SU-DHL-6 (cell line): ENCODE data around the gene SMTN.

Source experiments
- H2AFZ ChIP-seq: fragments of 200-600 bp; sonication (generic); 2 replicates; pipeline ENCODE4 v1.6.1; 2014; ENCODE audit warnings: low read depth, mild to moderate bottlenecking, moderate library complexity, mixed read lengths, antibody characterized with exemption, low read length; ENCODE audit not compliant: severe bottlenecking
- H3F3A ChIP-seq: fragments of 200-600 bp; shearing (Covaris generic); 2 replicates; pipeline ENCODE4 v1.6.0; 2016; ENCODE audit warnings: antibody characterized with exemption, mild to moderate bottlenecking; ENCODE audit not compliant: insufficient read depth
- H3K27ac ChIP-seq: fragments of 200-600 bp; sonication (generic); 2 replicates; pipeline ENCODE4 v1.5.1; 2016; ENCODE audit warnings: low read depth, mild to moderate bottlenecking, low read length, moderate library complexity, mixed read lengths
- H3K27me3 ChIP-seq: fragments of 200-600 bp; sonication (generic), shearing (Covaris generic); 2 replicates; pipeline ENCODE4 v1.6.0; 2014; ENCODE audit warnings: mild to moderate bottlenecking, low read length
- H3K36me3 ChIP-seq: fragments of 200-600 bp; sonication (generic); 2 replicates; pipeline ENCODE4 v1.6.1; 2014; ENCODE audit warnings: mild to moderate bottlenecking, low read length, mixed read lengths
- H3K4me2 ChIP-seq: fragments of 300-600, 200-600 bp; shearing (Covaris generic), sonication (generic); 2 replicates; pipeline ENCODE4 v1.6.0; 2014; ENCODE audit warnings: low read length, low read depth, mild to moderate bottlenecking; ENCODE audit not compliant: poor library complexity, severe bottlenecking
- H3K4me3 ChIP-seq: fragments of 200-600 bp; sonication (generic); 2 replicates; pipeline ENCODE4 v1.5.1; 2014; ENCODE audit warnings: antibody characterized with exemption, low read length, mild to moderate bottlenecking, mixed read lengths; ENCODE audit not compliant: insufficient read depth, poor library complexity, severe bottlenecking
- H3K79me2 ChIP-seq: fragments of 200-600 bp; sonication (generic); 2 replicates; pipeline ENCODE4 v1.6.1; 2014; ENCODE audit warnings: mild to moderate bottlenecking, low read length, moderate library complexity; ENCODE audit not compliant: insufficient read depth
- H3K9ac ChIP-seq: fragments of 200-600 bp; sonication (generic); 2 replicates; pipeline ENCODE4 v1.7.0; 2014; ENCODE audit warnings: mild to moderate bottlenecking, low read length
- H3K9me2 ChIP-seq: fragments of 200-600 bp; sonication (generic); replicated peaks from 2 replicates; pipeline ENCODE4 v1.6.1; 2014; ENCODE audit warnings: low read length; ENCODE audit not compliant: insufficient read depth
- H3K9me3 ChIP-seq: fragments of 200-600 bp; sonication (generic); 2 replicates; pipeline ENCODE4 v1.6.1; 2014; ENCODE audit warnings: low read length, mixed read lengths; ENCODE audit not compliant: insufficient read depth
- H4K20me1 ChIP-seq: fragments of 200-600 bp; sonication (generic); 2 replicates; pipeline ENCODE4 v1.6.1; 2014; ENCODE audit warnings: low read depth, mild to moderate bottlenecking, antibody characterized with exemption, low read length, moderate library complexity, mixed read lengths
- CTCF ChIP-seq: fragments of 200-600 bp; sonication (generic); IDR thresholded peaks from one replicate; pipeline ENCODE4 v1.5.1; 2017; ENCODE audit warnings: antibody characterized with exemption, mild to moderate bottlenecking, low read length, moderate library complexity; ENCODE audit not compliant: insufficient read depth, poor library complexity, severe bottlenecking
- EZH2phosphoT487 ChIP-seq: fragments of 200-600 bp; sonication (generic), shearing (Covaris generic); conservative IDR thresholded peaks from 2 replicates; pipeline ENCODE4 v1.6.1; 2018; ENCODE audit warnings: mild to moderate bottlenecking, antibody characterized with exemption, low read length, moderate library complexity, mixed read lengths

SMTN gene

GRCh38 chr22:31091106-31091975 lies 10.2 kb downstream of the SMTN start:
- no peaks in the 10 kb centered on the region for H3K9me3 ChIP-seq
- no peaks in the 10 kb centered on the region for H4K20me1 ChIP-seq
- H3K79me2 ChIP-seq = no peaks in the 10 kb centered on the region
- no peak overlapping the region for H2AFZ ChIP-seq
- TF ChIP-seq CTCF (no peak), EZH2phosphoT487 (no peak)
- no peak overlapping the region for H3K27ac ChIP-seq
- no peak overlapping the region for H3K4me2 ChIP-seq
- no peak overlapping the region for H3K9ac ChIP-seq
- H3K9me2 ChIP-seq = no peaks in the 10 kb centered on the region
- H3K36me3 ChIP-seq = no peaks in the 10 kb centered on the region
- no peak overlapping the region for H3K4me3 ChIP-seq
- no peaks in the 10 kb centered on the region for H3K27me3 ChIP-seq
- H3F3A ChIP-seq = no peaks in the 10 kb centered on the region; the same call in 1 of the 2 replicates

GRCh38 chr22:31092161-31092560 lies 11.0 kb downstream of the SMTN start:
- no peak overlapping the region for H3K9ac ChIP-seq
- H3K4me3 ChIP-seq = no peak overlapping the region
- H3K9me3 ChIP-seq = no peaks in the 10 kb centered on the region
- no peak overlapping the region for H2AFZ ChIP-seq
- H3K36me3 ChIP-seq = no peaks in the 10 kb centered on the region
- H3K9me2 ChIP-seq = no peaks in the 10 kb centered on the region
- H3K4me2 ChIP-seq = no peak overlapping the region
- TF ChIP-seq CTCF (no peak), EZH2phosphoT487 (no peak)
- no peak overlapping the region for H3K27ac ChIP-seq
- H3K79me2 ChIP-seq = no peaks in the 10 kb centered on the region
- H3F3A ChIP-seq = no peaks in the 10 kb centered on the region; the same call in 1 of the 2 replicates
- no peaks in the 10 kb centered on the region for H3K27me3 ChIP-seq
- no peaks in the 10 kb centered on the region for H4K20me1 ChIP-seq

- Histone ChIP-seq H3K4me2 (no peak overlapping the region), H3K9ac (no peak overlapping the region), H3K36me3 (no peaks in the 10 kb centered on the region), H4K20me1 (no peaks in the 10 kb centered on the region), H3K9me3 (no peaks in the 10 kb centered on the region), H3K27me3 (no peaks in the 10 kb centered on the region), H3F3A (no peaks in the 10 kb centered on the region; the same call in 1 of the 2 replicates), H2AFZ (no peak overlapping the region), H3K27ac (no peak overlapping the region), H3K79me2 (no peaks in the 10 kb centered on the region), H3K9me2 (no peaks in the 10 kb centered on the region), H3K4me3 (no peak overlapping the region)
- TF ChIP-seq EZH2phosphoT487 (no peak), CTCF (no peak)
These were observed 12.2 kb downstream of the SMTN start for GRCh38 chr22:31093086-31093850.
